ENCODE data around the gene CKS1B.
"Not testable (repeated sequence)": the region's sequence is repeated elsewhere in the genome, so short reads cannot be mapped to it uniquely, and the experiment has no call there.

The CKS1B gene

DNA sequence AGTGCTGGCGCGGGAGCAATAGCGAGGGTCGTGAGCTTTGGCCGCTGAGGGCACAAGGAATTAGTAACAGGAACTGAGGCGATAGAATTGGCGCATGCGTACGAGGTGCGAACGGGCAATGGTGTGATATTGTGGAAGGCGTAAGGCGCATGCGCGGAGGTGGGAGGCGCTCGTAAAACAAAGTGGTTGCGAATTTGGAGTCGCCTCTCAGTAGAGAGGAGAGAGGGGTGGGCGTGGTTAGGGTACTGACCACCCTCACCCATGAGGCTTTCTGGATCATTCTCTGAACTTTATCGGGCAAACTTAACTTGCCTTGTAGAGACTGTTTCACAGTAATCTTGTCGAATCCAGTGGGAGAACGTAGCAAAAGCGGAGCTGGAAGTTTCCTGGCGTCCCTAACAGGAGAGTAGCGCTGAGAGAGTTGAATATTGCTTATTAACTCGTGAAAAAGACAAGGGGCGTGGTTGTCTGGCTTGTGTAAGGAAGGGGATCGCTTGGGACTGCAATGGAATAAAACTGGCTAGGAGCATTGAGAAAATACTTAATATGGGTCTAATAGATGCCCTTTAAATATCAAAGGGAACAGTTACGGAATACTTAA is 427 bp downstream of the CKS1B start:
- in situ Hi-C loops (cut with MboI; ENCODE audit: low sequenced_read_pairs, unreplicated experiment), result no loop called here
- DNase-seq (ENCODE audit: low spot score), result peak; percentile 88
- TF ChIP-seq, protein P1, sequence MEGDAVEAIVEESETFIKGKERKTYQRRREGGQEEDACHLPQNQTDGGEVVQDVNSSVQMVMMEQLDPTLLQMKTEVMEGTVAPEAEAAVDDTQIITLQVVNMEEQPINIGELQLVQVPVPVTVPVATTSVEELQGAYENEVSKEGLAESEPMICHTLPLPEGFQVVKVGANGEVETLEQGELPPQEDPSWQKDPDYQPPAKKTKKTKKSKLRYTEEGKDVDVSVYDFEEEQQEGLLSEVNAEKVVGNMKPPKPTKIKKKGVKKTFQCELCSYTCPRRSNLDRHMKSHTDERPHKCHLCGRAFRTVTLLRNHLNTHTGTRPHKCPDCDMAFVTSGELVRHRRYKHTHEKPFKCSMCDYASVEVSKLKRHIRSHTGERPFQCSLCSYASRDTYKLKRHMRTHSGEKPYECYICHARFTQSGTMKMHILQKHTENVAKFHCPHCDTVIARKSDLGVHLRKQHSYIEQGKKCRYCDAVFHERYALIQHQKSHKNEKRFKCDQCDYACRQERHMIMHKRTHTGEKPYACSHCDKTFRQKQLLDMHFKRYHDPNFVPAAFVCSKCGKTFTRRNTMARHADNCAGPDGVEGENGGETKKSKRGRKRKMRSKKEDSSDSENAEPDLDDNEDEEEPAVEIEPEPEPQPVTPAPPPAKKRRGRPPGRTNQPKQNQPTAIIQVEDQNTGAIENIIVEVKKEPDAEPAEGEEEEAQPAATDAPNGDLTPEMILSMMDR (IDR thresholded peaks at IDR 0.05; ENCODE audit: borderline replicate concordance, control extremely low read depth, extremely low read depth, insufficient read depth, missing control alignments), result no peak

DNA sequence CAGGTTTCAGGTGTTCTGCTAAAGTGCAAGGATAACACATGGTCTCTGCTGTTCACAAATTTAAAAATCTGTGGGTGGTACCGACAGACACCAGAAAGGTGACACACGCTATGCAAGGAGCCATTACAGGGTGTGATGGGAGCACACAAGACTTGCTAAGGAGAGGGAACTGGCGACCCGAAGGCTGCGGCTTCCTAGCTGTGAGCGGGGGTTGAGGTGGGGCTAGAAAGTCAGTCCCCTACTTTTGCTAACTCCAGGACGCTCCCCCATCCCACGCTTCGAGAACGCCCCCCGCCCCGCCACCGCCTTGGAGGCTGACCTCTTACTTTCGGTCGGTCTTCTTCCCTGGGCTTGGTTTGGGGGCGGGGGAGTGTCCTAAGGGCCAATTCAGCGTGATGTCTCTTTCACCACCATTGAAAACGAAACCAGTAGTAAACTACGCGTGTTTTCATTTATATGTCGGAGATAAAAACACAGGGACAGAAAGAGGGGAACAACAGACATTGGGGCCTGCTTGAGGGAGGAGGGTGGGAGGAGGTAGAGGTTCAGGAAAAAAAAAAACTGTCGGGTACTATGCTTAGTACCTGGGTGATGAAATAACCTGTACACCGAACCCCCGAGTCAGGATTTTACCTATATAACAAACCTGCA is 1.1 kb downstream of the CKS1B start:
- DNase-seq (ENCODE audit: low spot score), result peak; percentile 60
- TF ChIP-seq, protein P1 (IDR thresholded peaks at IDR 0.05; ENCODE audit: borderline replicate concordance, control extremely low read depth, extremely low read depth, insufficient read depth, missing control alignments), result no peak

DNA sequence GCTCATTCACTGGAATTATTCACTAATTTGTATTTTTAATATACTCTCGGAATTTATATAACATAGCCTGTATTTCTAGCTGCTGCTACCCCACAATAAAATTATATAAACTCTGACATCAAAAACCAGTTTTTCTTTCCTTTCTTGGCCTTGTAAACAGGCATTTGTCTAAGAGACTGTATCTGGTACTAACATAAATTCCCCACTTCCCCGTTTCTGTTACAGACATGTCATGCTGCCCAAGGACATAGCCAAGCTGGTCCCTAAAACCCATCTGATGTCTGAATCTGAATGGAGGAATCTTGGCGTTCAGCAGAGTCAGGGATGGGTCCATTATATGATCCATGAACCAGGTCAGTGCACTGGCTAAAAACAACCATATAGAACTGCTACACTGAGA is 3.3 kb downstream of the CKS1B start:
- in situ Hi-C loops (cut with MboI; ENCODE audit: low sequenced_read_pairs, unreplicated experiment); DNase-seq (ENCODE audit: low spot score): not testable (repeated sequence)

More for the DNA sequence above, 1.1 kb downstream of the CKS1B start:
- in situ Hi-C loops (cut with MboI; ENCODE audit: low sequenced_read_pairs, unreplicated experiment), result no loop called here

DNA sequence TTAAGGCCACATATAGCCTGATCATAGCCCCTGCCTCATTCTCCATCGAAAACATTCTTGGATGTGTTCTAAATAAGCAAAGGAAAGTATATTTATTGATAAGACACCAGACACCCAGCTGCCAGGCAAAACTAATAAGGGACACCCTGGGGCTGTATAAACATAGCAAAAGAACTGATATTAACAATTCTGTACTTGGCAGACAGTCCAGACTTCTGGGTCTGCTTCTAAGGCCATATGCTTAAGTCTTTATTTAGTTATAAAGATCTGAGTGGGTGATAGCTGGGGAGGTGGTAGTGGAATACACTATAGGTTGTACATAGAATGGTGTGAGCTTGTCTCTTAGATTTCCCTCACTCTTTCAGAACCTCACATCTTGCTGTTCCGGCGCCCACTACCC is 3.9 kb downstream of the CKS1B start:
- DNase-seq (ENCODE audit: low spot score), result no peak
- TF ChIP-seq, protein P1 (IDR thresholded peaks at IDR 0.05; ENCODE audit: borderline replicate concordance, control extremely low read depth, extremely low read depth, insufficient read depth, missing control alignments), result no peak
- in situ Hi-C loops (cut with MboI; ENCODE audit: low sequenced_read_pairs, unreplicated experiment), result no loop called here

DNA sequence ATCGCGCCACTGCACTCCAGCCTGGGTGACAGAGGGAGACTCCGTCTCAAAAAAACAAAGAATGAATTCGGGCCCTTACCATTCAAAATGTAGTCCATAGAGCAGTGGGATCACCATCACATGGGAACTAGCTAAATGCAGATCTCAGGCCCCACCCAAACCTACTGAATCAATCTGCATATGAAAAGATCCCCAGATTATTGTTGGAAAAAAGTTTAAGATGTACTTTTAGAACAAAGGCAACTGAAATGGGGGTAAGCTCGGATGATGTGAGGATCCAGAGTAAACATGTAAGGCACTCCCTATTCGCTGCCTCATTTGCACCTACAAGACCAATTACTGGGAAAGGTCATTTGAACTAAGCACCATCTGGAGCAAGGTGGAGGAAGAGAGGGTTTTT is 7.9 kb downstream of the CKS1B start:
- no peak for DNase-seq (ENCODE audit: low spot score)
- TF ChIP-seq, protein P1 (IDR thresholded peaks at IDR 0.05; ENCODE audit: borderline replicate concordance, control extremely low read depth, extremely low read depth, insufficient read depth, missing control alignments), result no peak
- in situ Hi-C loops (cut with MboI; ENCODE audit: low sequenced_read_pairs, unreplicated experiment), result no loop called here

DNA sequence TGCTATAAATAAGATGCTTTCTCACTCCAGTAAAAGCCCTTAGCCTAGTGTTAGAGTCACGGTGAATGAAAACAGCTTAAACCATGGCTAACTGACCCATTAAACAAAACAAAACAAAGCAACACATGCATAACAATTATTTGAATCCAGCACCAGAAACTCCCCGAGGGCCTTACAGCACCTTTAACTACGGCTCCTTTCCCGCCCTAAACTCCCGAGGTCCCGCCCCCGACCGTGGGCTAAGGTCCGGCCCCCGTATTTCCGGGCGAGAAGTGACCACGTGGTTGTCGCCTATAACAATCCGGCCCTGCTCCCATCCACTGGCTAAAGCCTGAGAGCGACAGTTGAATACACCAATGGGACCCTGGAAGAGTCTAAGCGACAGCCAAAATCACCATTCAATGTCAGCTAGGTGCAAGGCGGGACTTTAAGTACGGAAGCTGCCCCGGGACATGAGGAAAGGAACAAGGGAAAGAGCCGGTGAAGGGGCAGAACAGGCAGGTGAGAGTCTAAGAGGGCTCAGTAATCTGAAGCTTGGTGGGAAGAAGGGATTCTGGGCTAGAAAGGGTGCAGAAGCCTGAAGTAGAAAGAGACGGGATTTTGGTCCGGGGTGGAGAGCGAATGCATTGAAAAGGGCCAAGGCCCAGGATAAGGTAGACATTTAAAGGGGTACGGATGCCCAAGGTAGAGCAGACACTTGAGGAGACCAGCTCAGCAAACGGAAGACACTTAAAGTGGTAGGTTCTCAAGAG is 8.6 kb downstream of the CKS1B start, which contains the start of gene FLAD1:
FLAD1 (plus strand) TSS at position 448 of the 752 bp plus-strand sequence. CDS start 351 bp downstream, outside the sequence.
- TF ChIP-seq, protein P1 (IDR thresholded peaks at IDR 0.05; ENCODE audit: borderline replicate concordance, control extremely low read depth, extremely low read depth, insufficient read depth, missing control alignments), result no peak
- in situ Hi-C loops (cut with MboI; ENCODE audit: low sequenced_read_pairs, unreplicated experiment), result no loop called here
- DNase-seq (ENCODE audit: low spot score), result peak; percentile 97
